HUES64 (cell line): ENCODE data around the gene GHRHR.

ENCODE experiments used
- H3K27ac ChIP-seq: 2 replicates; pipeline ENCODE4 v1.7.0; 2013; ENCODE audit warnings: low read depth, low read length, inconsistent platforms
- H3K27me3 ChIP-seq: 2 replicates; pipeline ENCODE4 v1.6.1; 2013; ENCODE audit warnings: mild to moderate bottlenecking, low read length; ENCODE audit not compliant: insufficient read depth
- H3K36me3 ChIP-seq: 2 replicates; pipeline ENCODE4 v1.6.1; 2013; ENCODE audit warnings: mild to moderate bottlenecking, low read length; ENCODE audit not compliant: insufficient read depth
- H3K4me1 ChIP-seq: 2 replicates; pipeline ENCODE4 v1.6.1; 2013; ENCODE audit warnings: mild to moderate bottlenecking, low read length, moderate library complexity; ENCODE audit not compliant: insufficient read depth
- H3K4me3 ChIP-seq: 2 replicates; pipeline ENCODE4 v1.5.1; 2013; ENCODE audit warnings: mild to moderate bottlenecking, low read length, moderate library complexity
- H3K9ac ChIP-seq: 2 replicates; pipeline ENCODE4 v1.6.1; 2013; ENCODE audit warnings: mild to moderate bottlenecking, low read depth, low read length
- H3K9me3 ChIP-seq: 2 replicates; pipeline ENCODE4 v1.6.1; 2013; ENCODE audit warnings: low read depth, low read length; ENCODE audit not compliant: insufficient read depth
- WGBS: fragments of 150-250, 120-280 bp; methylation state at CpG from one replicate; pipeline ENCODE4 v1.1.7; 2013; ENCODE audit warnings: missing lambda C conversion rate; 5-methylcytosine and 5-hydroxymethylcytosine counted together

Gene GHRHR

GRCh38 chr7:30921540-30922401, 42.0 kb upstream of the GHRHR start:
- 95% methylated on average over 19 of the region's 19 CpGs for WGBS
- H3K9me3 ChIP-seq, result no peaks in the 10 kb centered on the region
- H3K4me1 ChIP-seq, result no peaks in the 10 kb centered on the region
- H3K27me3 ChIP-seq, result no peaks in the 10 kb centered on the region
- H3K4me3 ChIP-seq, result no peak overlapping the region
- H3K27ac ChIP-seq, result no peak overlapping the region
- H3K9ac ChIP-seq, result no peak overlapping the region
- H3K36me3 ChIP-seq, result no peaks in the 10 kb centered on the region

GRCh38 chr7:30922596-30922995, 41.2 kb upstream of the GHRHR start:
- 92% methylated on average over 9 of the region's 9 CpGs for WGBS
- Histone ChIP-seq H3K4me3 (no peak overlapping the region), H3K27ac (no peak overlapping the region), H3K27me3 (no peaks in the 10 kb centered on the region), H3K4me1 (no peaks in the 10 kb centered on the region), H3K36me3 (no peaks in the 10 kb centered on the region), H3K9ac (no peak overlapping the region), H3K9me3 (0 out of 2 replicates have a peak, but pooled peaks cover 4% of the 10 kb centered on the region)

GRCh38 chr7:30923009-30923773, 40.6 kb upstream of the GHRHR start:
- Histone ChIP-seq H3K9me3 (0 out of 2 replicates have a peak, but pooled peaks cover 4% of the 10 kb centered on the region), H3K36me3 (no peaks in the 10 kb centered on the region), H3K4me1 (no peaks in the 10 kb centered on the region), H3K4me3 (no peak overlapping the region), H3K9ac (no peak overlapping the region), H3K27ac (no peak overlapping the region), H3K27me3 (no peaks in the 10 kb centered on the region)
- WGBS, result 92% methylated on average over 18 of the region's 19 CpGs

DNA sequence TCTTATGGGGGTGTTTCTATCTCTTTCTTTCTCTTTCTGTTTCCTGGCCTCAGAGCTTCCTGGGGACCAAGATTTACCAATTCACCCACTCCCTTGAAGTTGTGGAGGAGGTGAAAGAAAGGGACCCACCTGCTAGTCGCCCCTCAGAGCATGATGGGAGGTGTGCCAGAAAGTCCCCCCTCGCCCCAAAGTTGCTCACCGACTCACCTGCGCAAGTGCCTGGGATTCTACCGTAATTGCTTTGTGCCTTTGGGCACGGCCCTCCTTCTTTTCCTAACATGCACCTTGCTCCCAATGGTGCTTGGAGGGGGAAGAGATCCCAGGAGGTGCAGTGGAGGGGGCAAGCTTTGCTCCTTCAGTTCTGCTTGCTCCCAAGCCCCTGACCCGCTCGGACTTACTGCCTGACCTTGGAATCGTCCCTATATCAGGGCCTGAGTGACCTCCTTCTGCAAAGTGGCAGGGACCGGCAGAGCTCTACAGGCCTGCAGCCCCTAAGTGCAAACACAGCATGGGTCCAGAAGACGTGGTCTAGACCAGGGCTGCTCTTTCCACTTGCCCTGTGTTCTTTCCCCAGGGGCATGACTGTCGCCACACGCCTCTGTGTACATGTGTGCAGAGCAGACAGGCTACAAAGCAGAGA, 39.9 kb upstream of the GHRHR start:
- 92% methylated on average over 13 of the region's 13 CpGs for WGBS
- Histone ChIP-seq H3K4me3 (no peak overlapping the region), H3K9me3 (0 out of 2 replicates have a peak, but pooled peaks cover 4% of the 10 kb centered on the region), H3K4me1 (no peaks in the 10 kb centered on the region), H3K9ac (no peak overlapping the region), H3K27ac (no peak overlapping the region), H3K27me3 (no peaks in the 10 kb centered on the region), H3K36me3 (no peaks in the 10 kb centered on the region)

DNA sequence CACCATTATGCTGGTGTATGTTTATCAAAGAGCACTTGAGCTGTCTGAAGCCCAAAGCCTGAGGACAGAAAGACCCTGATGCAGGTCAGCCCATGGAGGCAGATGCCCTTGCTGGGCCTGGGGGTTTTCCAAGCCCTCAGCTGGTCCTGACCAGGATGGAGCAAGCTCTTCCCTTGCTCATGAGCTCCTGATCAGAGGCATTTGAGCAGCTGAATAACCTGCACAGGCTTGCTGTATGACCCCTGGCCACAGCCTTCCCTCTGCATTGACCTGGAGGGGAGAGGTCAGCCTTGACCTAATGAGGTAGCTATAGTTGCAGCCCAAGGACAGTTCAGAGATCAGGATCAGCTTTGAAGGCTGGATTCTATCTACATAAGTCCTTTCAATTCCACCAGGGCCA, 39.1 kb upstream of the GHRHR start:
- Histone ChIP-seq H3K4me3 (no peak overlapping the region), H3K27ac (no peak overlapping the region), H3K9me3 (0 out of 2 replicates have a peak, but pooled peaks cover 4% of the 10 kb centered on the region), H3K4me1 (no peaks in the 10 kb centered on the region), H3K27me3 (no peaks in the 10 kb centered on the region), H3K36me3 (no peaks in the 10 kb centered on the region), H3K9ac (no peak overlapping the region)

GRCh38 chr7:30925117-30925516, 38.6 kb upstream of the GHRHR start:
- WGBS, result 88% methylated on average over 2 of the region's 2 CpGs
- Histone ChIP-seq H3K27me3 (no peaks in the 10 kb centered on the region), H3K36me3 (no peaks in the 10 kb centered on the region), H3K9ac (no peak overlapping the region), H3K4me3 (no peak overlapping the region), H3K4me1 (no peaks in the 10 kb centered on the region), H3K27ac (no peak overlapping the region), H3K9me3 (0 out of 2 replicates have a peak, but pooled peaks cover 4% of the 10 kb centered on the region)

- WGBS, result 93% methylated on average over 5 of the region's 5 CpGs
- 0 out of 2 replicates have a peak, but pooled peaks cover 4% of the 10 kb centered on the region for H3K9me3 ChIP-seq
Observed at GRCh38 chr7:30925913-30926312, 37.8 kb upstream of the GHRHR start.

DNA sequence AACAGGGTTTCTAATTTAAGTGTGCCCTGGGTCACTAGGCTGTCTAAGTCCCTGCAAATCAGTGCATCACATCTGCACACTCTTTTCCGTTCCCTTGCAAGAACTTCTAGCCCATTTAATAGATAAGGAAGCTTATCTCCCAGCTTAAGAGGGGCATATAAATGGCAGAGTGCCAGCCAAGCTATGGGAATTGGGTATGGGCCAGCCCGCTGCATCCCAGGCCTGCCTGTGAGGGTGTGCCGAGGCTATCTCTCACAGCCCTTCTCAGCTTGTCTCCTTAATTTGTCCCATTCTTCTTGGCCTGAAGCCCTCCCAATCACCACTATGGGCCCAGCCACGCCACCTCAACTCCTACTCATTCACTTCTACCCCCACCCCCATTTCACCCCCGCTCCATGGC, 37.4 kb upstream of the GHRHR start:
- no peak overlapping the region for H3K4me3 ChIP-seq
- no peaks in the 10 kb centered on the region for H3K27me3 ChIP-seq
- H3K9ac ChIP-seq, result no peak overlapping the region
- H3K36me3 ChIP-seq, result no peaks in the 10 kb centered on the region
- 0 out of 2 replicates have a peak, but pooled peaks cover 4% of the 10 kb centered on the region for H3K9me3 ChIP-seq
- H3K4me1 ChIP-seq, result no peaks in the 10 kb centered on the region
- WGBS, result 98% methylated on average over 5 of the region's 5 CpGs
- no peak overlapping the region for H3K27ac ChIP-seq

More at GRCh38 chr7:30925913-30926312, 37.8 kb upstream of the GHRHR start:
- no peak overlapping the region for H3K4me3 ChIP-seq
- no peaks in the 10 kb centered on the region for H3K4me1 ChIP-seq
- H3K36me3 ChIP-seq, result no peaks in the 10 kb centered on the region
- no peak overlapping the region for H3K27ac ChIP-seq
- no peak overlapping the region for H3K9ac ChIP-seq
- H3K27me3 ChIP-seq, result no peaks in the 10 kb centered on the region

- WGBS, result 92% methylated on average over 3 of the region's 3 CpGs
Observed at GRCh38 chr7:30927040-30927439, 36.7 kb upstream of the GHRHR start.

DNA sequence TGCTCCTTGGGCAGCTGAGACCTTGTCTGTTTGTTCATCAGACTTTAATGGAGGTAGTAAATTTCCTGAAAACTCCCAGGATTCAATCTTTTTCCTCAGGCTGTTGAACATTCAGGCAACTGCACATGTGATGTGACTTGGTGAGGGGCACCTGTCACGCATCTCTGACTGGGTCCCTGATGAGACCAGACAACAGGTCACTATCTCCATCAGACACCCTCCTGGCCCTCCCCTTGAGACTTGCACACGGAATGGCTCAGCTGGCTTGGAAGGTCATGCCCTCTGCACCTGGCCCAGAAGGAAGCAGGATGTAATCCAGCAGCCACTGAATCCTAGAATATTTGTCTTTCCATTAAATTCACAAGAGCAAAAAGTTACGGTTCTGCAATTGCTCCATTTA, 36.2 kb upstream of the GHRHR start:
- Histone ChIP-seq H3K27ac (no peak overlapping the region), H3K9me3 (0 out of 2 replicates have a peak, but pooled peaks cover 4% of the 10 kb centered on the region), H3K4me3 (no peak overlapping the region), H3K4me1 (no peaks in the 10 kb centered on the region), H3K27me3 (no peaks in the 10 kb centered on the region), H3K36me3 (no peaks in the 10 kb centered on the region), H3K9ac (no peak overlapping the region)
- 86% methylated on average over 3 of the region's 3 CpGs for WGBS

More at GRCh38 chr7:30927040-30927439, 36.7 kb upstream of the GHRHR start:
- 0 out of 2 replicates have a peak, but pooled peaks cover 4% of the 10 kb centered on the region for H3K9me3 ChIP-seq
- H3K9ac ChIP-seq, result no peak overlapping the region
- H3K4me1 ChIP-seq, result no peaks in the 10 kb centered on the region
- H3K36me3 ChIP-seq, result no peaks in the 10 kb centered on the region
- H3K4me3 ChIP-seq, result no peak overlapping the region
- no peaks in the 10 kb centered on the region for H3K27me3 ChIP-seq
- no peak overlapping the region for H3K27ac ChIP-seq
